ENCODE measurements around the gene UBE2R2.
"Not testable (repeated sequence)": the region's sequence is repeated elsewhere in the genome, so short reads cannot be mapped to it uniquely, and the experiment has no call there.

The UBE2R2 gene

DNA sequence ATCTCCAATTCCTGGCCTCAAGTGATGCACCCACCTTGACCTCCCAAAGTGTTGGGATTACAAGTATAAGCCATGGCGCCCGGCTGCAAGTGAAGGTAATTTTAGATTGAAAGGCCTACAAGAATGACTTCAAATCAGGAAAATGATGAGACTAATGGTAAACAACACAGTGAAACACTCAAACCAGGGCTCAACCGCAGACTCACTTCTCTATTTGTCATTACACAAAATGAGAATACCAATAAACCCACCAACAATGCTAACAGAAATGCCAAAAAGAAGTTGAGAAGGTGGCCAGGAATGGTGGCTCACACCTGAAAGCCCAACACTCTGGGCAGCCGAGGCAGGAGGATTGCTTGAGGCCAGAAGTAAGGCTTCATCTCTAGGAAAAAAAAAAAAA lies 139.6 kb downstream of the UBE2R2 start:
- no peaks in the 10 kb centered on the region for H3K9me3 ChIP-seq
- H3K36me3 ChIP-seq (replicated peaks), result peaks cover 40% of the 10 kb centered on the region
- H3K4me3 ChIP-seq, result no peak overlapping the region
- in situ Hi-C loops (cut with MboI; ENCODE audit: low sequenced_read_pairs), result no loop called here
- no peaks in the 10 kb centered on the region for H3K4me1 ChIP-seq
- DNase-seq (ENCODE audit: low spot score in 2 of 2), result no peak
- no peaks in the 10 kb centered on the region for H3K27me3 ChIP-seq (ENCODE audit: low read depth)

DNA sequence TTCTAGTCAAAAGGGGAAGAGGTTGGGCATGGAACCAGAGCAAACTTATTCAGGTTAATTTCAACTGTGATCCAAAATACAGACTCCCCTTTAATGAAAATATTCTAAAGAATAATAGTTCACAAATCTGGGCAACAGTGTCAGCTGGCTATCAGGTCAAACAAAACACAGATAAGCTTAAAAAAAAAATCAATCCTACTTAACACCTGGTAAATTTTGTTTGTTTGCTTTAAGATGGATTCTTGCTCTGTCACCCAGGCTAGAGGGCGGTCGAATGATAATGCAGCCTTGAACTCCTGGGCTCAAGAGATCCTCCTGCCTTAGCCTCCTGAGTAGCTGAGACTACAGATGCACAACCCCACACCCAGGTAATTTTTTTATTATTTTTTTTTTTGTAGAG lies 142.8 kb downstream of the UBE2R2 start:
- peaks cover 25% of the 10 kb centered on the region for H3K36me3 ChIP-seq (replicated peaks)

DNA sequence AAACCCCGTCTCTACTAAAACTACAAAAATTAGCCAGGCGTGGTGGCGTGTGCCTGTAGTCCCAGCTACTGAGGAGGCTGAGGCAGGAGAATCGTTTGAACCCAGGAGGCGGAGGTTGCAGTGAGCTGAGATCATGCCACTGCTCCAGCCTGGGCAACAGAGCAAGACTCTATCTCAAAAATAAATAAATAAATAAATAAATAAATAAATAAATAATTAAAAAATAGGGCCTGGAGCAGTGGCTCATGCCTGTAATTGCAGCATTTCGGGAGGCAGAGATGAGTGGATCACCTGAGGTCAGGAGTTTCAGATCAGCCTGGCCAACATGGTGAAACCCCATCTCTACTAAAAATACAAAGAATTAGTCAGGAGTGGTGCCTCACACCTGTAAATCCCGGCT lies 145.5 kb downstream of the UBE2R2 start:
- H3K4me1 ChIP-seq; H3K27me3 ChIP-seq (ENCODE audit: low read depth); DNase-seq (ENCODE audit: low spot score in 2 of 2); H3K4me3 ChIP-seq; in situ Hi-C loops (cut with MboI; ENCODE audit: low sequenced_read_pairs); H3K9me3 ChIP-seq: not testable (repeated sequence)
- peaks cover 12% of the 10 kb centered on the region for H3K36me3 ChIP-seq (replicated peaks)

More for the DNA sequence above, 142.8 kb downstream of the UBE2R2 start:
- no peak for DNase-seq (ENCODE audit: low spot score in 2 of 2)
- Histone ChIP-seq H3K4me3 (no peak overlapping the region), H3K27me3 (ENCODE audit: low read depth) (no peaks in the 10 kb centered on the region), H3K9me3 (no peaks in the 10 kb centered on the region), H3K4me1 (no peaks in the 10 kb centered on the region)
- in situ Hi-C loops (cut with MboI; ENCODE audit: low sequenced_read_pairs), result no loop called here

DNA sequence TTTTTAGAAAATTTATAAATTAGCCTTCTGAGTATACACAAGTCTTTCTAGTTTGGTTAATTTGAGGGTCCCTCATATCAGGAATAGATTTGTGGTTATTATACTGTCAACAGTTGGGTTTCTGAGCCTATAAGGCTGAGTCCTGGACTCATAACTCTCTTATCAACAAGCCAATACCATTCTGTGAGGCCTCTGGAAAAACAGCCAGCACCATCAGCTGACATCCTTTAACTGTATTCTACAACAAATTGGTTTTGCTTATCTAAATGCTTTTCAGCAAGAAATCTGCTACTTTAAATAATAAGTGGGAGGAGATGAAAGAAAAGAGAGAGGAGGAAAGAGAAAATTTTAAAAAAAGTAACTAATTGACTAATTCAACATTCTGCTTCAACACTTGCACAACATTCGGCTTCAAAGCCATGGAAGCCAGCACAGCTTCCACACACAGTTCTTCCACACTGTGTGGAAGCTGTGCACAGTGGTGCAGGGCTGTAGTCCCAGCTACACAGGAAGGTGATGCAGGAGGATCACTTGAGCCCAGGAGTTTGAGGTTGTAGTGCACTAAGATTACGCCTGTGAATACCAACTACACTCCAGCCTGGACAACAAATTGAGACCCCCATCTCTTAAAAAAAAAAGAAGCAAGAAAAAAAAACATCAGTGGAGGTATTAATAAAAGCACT lies 147.3 kb downstream of the UBE2R2 start:
- Histone ChIP-seq H3K36me3 (replicated peaks) (peaks cover 7% of the 10 kb centered on the region), H3K9me3 (no peaks in the 10 kb centered on the region), H3K4me1 (no peaks in the 10 kb centered on the region), H3K4me3 (no peak overlapping the region), H3K27me3 (ENCODE audit: low read depth) (no peaks in the 10 kb centered on the region)
- DNase-seq (ENCODE audit: low spot score in 2 of 2), result no peak
- in situ Hi-C loops (cut with MboI; ENCODE audit: low sequenced_read_pairs), result no loop called here
